ENCODE measurements around the gene TSSK3.

DNA sequence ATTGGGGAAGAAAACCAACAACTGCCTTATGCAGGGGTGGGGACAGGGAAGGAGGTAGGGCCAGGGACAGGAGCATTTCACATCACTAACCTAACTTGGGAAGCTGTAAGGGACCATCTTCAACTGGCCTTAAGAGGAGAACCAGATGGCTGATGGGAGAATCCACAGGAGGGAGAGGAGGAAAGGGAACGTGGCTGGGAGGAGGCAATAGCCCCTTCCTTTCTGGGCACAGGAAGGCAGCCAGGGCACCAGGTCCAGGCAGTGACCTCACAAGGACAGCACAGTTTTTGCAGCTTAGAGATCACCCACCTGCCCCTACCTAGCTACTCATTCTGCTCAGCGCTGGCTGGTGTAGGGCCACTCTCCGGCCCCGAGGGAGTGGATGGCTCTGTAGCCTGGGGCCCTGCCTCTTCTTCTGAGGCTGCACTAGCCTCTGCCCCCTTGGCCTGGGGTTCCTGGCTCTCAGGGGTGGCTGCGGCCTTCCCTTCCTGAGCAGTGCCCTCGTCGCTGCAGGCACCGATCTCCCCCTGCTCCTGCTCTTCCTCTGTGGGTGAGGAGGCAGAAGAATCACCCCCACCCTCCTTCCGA is 28.0 kb upstream of the TSSK3 start:
- TF ChIP-seq, protein P1, sequence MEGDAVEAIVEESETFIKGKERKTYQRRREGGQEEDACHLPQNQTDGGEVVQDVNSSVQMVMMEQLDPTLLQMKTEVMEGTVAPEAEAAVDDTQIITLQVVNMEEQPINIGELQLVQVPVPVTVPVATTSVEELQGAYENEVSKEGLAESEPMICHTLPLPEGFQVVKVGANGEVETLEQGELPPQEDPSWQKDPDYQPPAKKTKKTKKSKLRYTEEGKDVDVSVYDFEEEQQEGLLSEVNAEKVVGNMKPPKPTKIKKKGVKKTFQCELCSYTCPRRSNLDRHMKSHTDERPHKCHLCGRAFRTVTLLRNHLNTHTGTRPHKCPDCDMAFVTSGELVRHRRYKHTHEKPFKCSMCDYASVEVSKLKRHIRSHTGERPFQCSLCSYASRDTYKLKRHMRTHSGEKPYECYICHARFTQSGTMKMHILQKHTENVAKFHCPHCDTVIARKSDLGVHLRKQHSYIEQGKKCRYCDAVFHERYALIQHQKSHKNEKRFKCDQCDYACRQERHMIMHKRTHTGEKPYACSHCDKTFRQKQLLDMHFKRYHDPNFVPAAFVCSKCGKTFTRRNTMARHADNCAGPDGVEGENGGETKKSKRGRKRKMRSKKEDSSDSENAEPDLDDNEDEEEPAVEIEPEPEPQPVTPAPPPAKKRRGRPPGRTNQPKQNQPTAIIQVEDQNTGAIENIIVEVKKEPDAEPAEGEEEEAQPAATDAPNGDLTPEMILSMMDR (IDR thresholded peaks at IDR 0.05): no peak
- no peak for TF ChIP-seq POLR2A (IDR thresholded peaks at IDR 0.05)
